ENCODE measurements around the gene DLG1.

The DLG1 gene

DNA sequence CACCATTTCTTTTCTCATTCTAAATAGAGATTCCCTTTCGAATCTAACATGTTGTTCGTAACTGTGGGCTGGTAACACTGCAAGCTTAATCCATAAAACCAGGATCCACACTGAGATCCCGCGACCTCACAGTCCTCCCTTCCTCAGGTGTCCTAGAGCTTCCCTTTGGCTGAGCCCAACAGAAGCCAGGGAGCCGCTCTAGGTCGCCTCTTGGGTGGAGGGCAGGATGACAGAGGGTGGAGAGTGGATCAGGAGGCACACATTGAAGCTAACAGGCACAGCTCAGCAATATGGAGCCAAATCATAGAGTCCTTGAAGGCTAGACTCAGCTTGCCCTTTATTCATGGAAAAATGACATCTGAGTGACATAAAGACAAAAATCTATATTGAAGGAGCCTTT, 44.7 kb upstream of the DLG1 start:
- TF ChIP-seq, protein P1, sequence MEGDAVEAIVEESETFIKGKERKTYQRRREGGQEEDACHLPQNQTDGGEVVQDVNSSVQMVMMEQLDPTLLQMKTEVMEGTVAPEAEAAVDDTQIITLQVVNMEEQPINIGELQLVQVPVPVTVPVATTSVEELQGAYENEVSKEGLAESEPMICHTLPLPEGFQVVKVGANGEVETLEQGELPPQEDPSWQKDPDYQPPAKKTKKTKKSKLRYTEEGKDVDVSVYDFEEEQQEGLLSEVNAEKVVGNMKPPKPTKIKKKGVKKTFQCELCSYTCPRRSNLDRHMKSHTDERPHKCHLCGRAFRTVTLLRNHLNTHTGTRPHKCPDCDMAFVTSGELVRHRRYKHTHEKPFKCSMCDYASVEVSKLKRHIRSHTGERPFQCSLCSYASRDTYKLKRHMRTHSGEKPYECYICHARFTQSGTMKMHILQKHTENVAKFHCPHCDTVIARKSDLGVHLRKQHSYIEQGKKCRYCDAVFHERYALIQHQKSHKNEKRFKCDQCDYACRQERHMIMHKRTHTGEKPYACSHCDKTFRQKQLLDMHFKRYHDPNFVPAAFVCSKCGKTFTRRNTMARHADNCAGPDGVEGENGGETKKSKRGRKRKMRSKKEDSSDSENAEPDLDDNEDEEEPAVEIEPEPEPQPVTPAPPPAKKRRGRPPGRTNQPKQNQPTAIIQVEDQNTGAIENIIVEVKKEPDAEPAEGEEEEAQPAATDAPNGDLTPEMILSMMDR (IDR thresholded peaks at IDR 0.05; ENCODE audit: insufficient read depth, low read length, poor library complexity, severe bottlenecking): no peak
- Histone ChIP-seq H3K27me3 (replicated peaks; ENCODE audit: control insufficient read depth, insufficient read depth, low read length) (no peaks in the 10 kb centered on the region), H3K36me3 (ENCODE audit: control insufficient read depth, insufficient read depth, low read length) (no peaks in the 10 kb centered on the region), H3K4me3 (replicated peaks; ENCODE audit: low read depth, low read length) (no peak overlapping the region)
- no peak for DNase-seq (ENCODE audit: extremely low read depth, insufficient read length)

DNA sequence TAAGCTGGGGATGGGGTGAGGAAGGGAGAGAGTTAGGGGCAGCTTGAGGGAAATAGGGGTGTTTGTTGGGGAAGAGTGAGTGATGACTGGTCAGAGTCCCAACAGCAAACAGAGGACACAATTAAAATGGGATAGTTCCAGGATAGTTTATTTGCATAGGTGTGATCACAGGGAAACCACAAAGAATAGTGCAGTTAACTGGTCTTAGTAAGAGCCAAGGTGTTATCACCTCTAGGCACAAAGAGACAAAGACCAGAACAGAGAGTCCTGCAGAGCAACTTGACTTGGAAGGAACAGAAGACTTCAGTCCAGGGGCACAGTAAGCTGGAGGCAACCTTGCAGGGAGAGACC, 42.1 kb upstream of the DLG1 start:
- TF ChIP-seq, protein P1 (IDR thresholded peaks at IDR 0.05; ENCODE audit: insufficient read depth, low read length, poor library complexity, severe bottlenecking): no peak
- no peaks in the 10 kb centered on the region for H3K27me3 ChIP-seq (replicated peaks; ENCODE audit: control insufficient read depth, insufficient read depth, low read length)
- no peaks in the 10 kb centered on the region for H3K36me3 ChIP-seq (ENCODE audit: control insufficient read depth, insufficient read depth, low read length)
- DNase-seq (ENCODE audit: extremely low read depth, insufficient read length): no peak
- H3K4me3 ChIP-seq (replicated peaks; ENCODE audit: low read depth, low read length): no peak overlapping the region

DNA sequence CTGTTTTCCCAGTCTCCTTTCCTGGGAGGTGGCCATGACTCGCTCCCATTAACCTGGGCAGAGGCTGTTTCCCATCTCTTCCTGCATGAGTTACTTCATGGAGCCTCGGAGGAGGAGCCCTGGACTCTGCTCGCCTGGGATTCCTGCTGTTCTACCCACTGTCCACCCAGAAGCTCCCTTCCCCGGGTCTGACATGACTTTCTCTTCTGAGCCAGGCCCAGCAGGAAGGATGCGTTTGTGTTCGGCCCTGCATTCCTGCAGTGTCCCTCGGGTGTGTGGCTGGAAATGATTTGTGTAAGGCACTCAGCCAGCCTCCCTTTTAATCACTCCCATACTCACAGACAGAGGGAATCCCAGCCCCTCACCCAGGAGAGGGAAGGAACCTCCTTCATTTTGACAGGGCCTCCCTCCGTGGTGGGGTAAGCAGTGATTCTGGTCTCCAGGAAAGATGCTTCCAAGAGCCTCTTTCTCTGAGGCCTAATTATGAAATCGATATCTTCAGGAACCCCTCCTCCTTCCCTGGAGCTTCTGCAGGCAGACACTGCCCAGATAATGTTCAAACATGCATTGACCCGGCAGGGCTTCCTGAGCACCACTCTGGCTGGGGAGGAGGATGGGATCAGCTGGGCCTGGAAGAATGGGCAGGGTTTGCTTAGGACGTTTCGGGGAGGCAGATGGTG, 41.6 kb upstream of the DLG1 start:
- Histone ChIP-seq H3K4me3 (replicated peaks; ENCODE audit: low read depth, low read length) (no peak overlapping the region), H3K27me3 (replicated peaks; ENCODE audit: control insufficient read depth, insufficient read depth, low read length) (no peaks in the 10 kb centered on the region), H3K36me3 (ENCODE audit: control insufficient read depth, insufficient read depth, low read length) (no peaks in the 10 kb centered on the region)
- no peak for DNase-seq (ENCODE audit: extremely low read depth, insufficient read length)
- TF ChIP-seq, protein P1 (IDR thresholded peaks at IDR 0.05; ENCODE audit: insufficient read depth, low read length, poor library complexity, severe bottlenecking): no peak

DNA sequence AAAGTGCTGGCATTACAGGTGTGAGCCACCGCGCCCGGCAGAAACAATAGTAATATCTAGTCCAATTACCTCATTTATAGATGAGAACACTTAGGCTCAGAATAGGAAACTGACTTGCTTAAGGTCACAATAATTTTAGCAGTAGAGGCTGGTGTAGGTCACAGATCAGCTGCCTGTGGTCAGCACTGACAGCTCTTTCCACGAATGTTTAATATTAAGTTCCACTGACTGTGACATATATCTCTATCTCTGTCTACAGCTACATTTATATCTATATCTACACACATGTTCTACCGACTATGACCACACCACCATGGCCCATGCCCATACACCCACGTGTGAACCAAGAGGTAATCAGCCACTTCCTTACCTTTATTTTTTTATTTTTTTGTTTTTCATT, 40.2 kb upstream of the DLG1 start:
- DNase-seq (ENCODE audit: extremely low read depth, insufficient read length): no peak
- Histone ChIP-seq H3K27me3 (replicated peaks; ENCODE audit: control insufficient read depth, insufficient read depth, low read length) (no peaks in the 10 kb centered on the region), H3K36me3 (ENCODE audit: control insufficient read depth, insufficient read depth, low read length) (no peaks in the 10 kb centered on the region), H3K4me3 (replicated peaks; ENCODE audit: low read depth, low read length) (no peak overlapping the region)
- TF ChIP-seq, protein P1 (IDR thresholded peaks at IDR 0.05; ENCODE audit: insufficient read depth, low read length, poor library complexity, severe bottlenecking): no peak

DNA sequence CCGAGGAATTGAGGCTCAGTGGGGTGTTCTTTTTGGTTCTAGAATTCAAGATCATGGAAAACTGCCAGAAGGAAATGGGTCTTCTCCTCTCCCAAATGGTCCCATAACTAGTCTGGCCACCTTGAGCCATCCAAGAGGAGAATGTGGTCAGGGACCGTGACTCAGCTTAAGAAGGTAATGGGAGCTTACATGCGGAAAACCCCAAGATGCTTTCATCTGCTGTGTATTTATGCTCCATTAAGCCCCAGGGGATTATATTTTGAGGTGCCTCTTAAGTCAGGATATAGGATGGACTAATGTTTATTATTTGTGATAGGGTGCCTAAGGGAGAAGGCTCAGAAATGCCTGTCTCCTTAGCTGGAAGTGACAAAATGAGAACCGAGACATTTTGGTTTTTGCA, 39.2 kb upstream of the DLG1 start:
- no peaks in the 10 kb centered on the region for H3K36me3 ChIP-seq (ENCODE audit: control insufficient read depth, insufficient read depth, low read length)
- TF ChIP-seq, protein P1 (IDR thresholded peaks at IDR 0.05; ENCODE audit: insufficient read depth, low read length, poor library complexity, severe bottlenecking): no peak
- no peaks in the 10 kb centered on the region for H3K27me3 ChIP-seq (replicated peaks; ENCODE audit: control insufficient read depth, insufficient read depth, low read length)
- H3K4me3 ChIP-seq (replicated peaks; ENCODE audit: low read depth, low read length): no peak overlapping the region
- no peak for DNase-seq (ENCODE audit: extremely low read depth, insufficient read length)

DNA sequence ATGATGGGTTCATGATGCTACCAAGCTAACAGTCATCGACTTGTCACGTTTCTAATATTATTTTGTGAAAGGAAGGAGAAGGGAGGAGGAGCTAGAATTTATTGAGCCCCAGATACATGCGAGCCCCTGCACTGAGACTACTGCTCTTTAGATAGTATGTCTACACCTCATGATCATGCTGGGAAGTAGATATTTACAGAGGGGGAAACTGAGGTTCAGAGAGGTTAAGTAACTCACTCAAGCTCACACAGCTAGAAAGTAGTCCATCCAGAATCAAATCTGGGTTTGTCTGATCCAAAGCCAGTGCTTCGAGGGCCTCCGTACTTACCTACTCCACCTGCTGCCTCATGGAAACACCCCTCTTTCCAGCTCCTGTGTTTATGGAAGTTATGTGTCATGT, 38.8 kb upstream of the DLG1 start:
- Histone ChIP-seq H3K27me3 (replicated peaks; ENCODE audit: control insufficient read depth, insufficient read depth, low read length) (no peaks in the 10 kb centered on the region), H3K36me3 (ENCODE audit: control insufficient read depth, insufficient read depth, low read length) (no peaks in the 10 kb centered on the region), H3K4me3 (replicated peaks; ENCODE audit: low read depth, low read length) (no peak overlapping the region)
- TF ChIP-seq, protein P1 (IDR thresholded peaks at IDR 0.05; ENCODE audit: insufficient read depth, low read length, poor library complexity, severe bottlenecking): no peak
- no peak for DNase-seq (ENCODE audit: extremely low read depth, insufficient read length)

Data from GM06990 (cell line).